ENCODE data around the gene KHSRP.

- no peak for TF ChIP-seq POLR2A (IDR thresholded peaks at IDR 0.05)
- TF ChIP-seq CTCF (IDR thresholded peaks at IDR 0.05) = no peak
Measured at GRCh38 chr19:6384381-6384780, 40.2 kb downstream of the KHSRP start.
